ENCODE measurements around the gene RALGPS1.

- TF ChIP-seq CTCF (IDR thresholded peaks at IDR 0.05) (no peak), POLR2A (IDR thresholded peaks at IDR 0.05) (no peak)
Measured at GRCh38 chr9:127225801-127226625, 311.4 kb downstream of the RALGPS1 start.

Data from lower leg skin (tissue), 3 donors.